CD8-positive, alpha-beta memory T cell (primary cell): ENCODE measurements around the gene CAPN13. TPM values are rescaled to one million over a fixed set of nuclear protein-coding genes. Genes with fewer than 3 reads are reported as not detected.

Source experiments
- CTCF ChIA-PET: fragments of 350-600 bp; sonication (Branson Sonifier 250); formaldehyde crosslinking; loops from one replicate; lab custom pipeline; 2021; ENCODE audit warnings: antibody characterized with exemption; lab: Charles Lee
- POLR2A ChIA-PET: fragments of 350-600 bp; sonication (Branson Sonifier 250); formaldehyde crosslinking; loops from one replicate; lab custom pipeline; 2021; ENCODE audit warnings: antibody characterized with exemption; lab: Charles Lee
- DNase-seq, 5 donors: peaks; one replicate each; pipeline versions ENCODE4 v3.0.0 to v3.0.0-alpha.2; 2020 to 2022; ENCODE audit warnings: mixed read lengths in 1 of 5
- H3K27ac ChIP-seq: one replicate; pipeline ENCODE4 v1.7.0; 2013; ENCODE audit warnings: low read depth, mild to moderate bottlenecking, low read length, moderate library complexity
- H3K27me3 ChIP-seq: 2 replicates; pipeline ENCODE4 v1.7.0; 2013; ENCODE audit warnings: low read length, mild to moderate bottlenecking; ENCODE audit not compliant: insufficient read depth, poor library complexity, severe bottlenecking
- H3K36me3 ChIP-seq: 2 replicates; pipeline ENCODE4 v1.7.0; 2013; ENCODE audit warnings: mild to moderate bottlenecking, low read length, moderate library complexity; ENCODE audit not compliant: insufficient read depth
- H3K4me1 ChIP-seq: 2 replicates; pipeline ENCODE4 v1.7.0; 2013; ENCODE audit warnings: mild to moderate bottlenecking, low read length, moderate library complexity; ENCODE audit not compliant: insufficient read depth
- H3K4me3 ChIP-seq: 2 replicates; pipeline ENCODE4 v1.7.0; 2013; ENCODE audit warnings: mild to moderate bottlenecking, low read length
- H3K9me3 ChIP-seq: 2 replicates; pipeline ENCODE4 v1.7.0; 2013; ENCODE audit warnings: mild to moderate bottlenecking, low read length
- H3K27ac Mint-ChIP-seq, 8 donors: one replicate each; pipeline ENCODE4 v1.8.0; 2020 to 2021; ENCODE audit warnings: mixed read lengths in 8 of 8, mild to moderate bottlenecking in 6 of 8, inconsistent platforms in 3 of 8, moderate library complexity in 3 of 8
- H3K27me3 Mint-ChIP-seq, 2 donors: one replicate each; pipeline ENCODE4 v1.8.0; 2020 to 2021; ENCODE audit warnings: mixed read lengths in 2 of 2, mild to moderate bottlenecking in 1 of 2, moderate library complexity in 1 of 2
- H3K36me3 Mint-ChIP-seq, 3 donors: one replicate each; pipeline ENCODE4 v1.8.0; 2020 to 2021; ENCODE audit warnings: mixed read lengths in 3 of 3, inconsistent platforms in 1 of 3, mild to moderate bottlenecking in 1 of 3
- H3K4me1 Mint-ChIP-seq, 3 donors: one replicate each; pipeline ENCODE4 v1.8.0; 2020 to 2021; ENCODE audit warnings: mixed read lengths in 3 of 3, inconsistent platforms in 1 of 3, mild to moderate bottlenecking in 1 of 3
- H3K4me3 Mint-ChIP-seq, 7 donors: one replicate each; pipeline ENCODE4 v1.8.0; 2020 to 2021; ENCODE audit warnings: mixed read lengths in 7 of 7, mild to moderate bottlenecking in 6 of 7, moderate library complexity in 4 of 7, inconsistent platforms in 2 of 7
- H3K9me3 Mint-ChIP-seq, 5 donors: one replicate each; pipeline ENCODE4 v1.8.0; 2020 to 2022; ENCODE audit warnings: mixed read lengths in 5 of 5, mild to moderate bottlenecking in 3 of 5, moderate library complexity in 2 of 5, inconsistent platforms in 1 of 5
- polyA plus RNA-seq: library from polyadenylated mRNA; unstranded; fragments of 300-500 nt; fragmentation: Illumina TruSeq; gene quantifications from one replicate; pipeline ENCODE4 v1.2.3, GENCODE V29; 2021
- total RNA-seq, 2 experiments: library from RNA; stranded (reverse); gene quantifications; one replicate each; pipeline ENCODE4 v1.2.3, GENCODE V29; 2021

The CAPN13 gene
- total and polyA plus RNA-seq, 3 experiments from 2014 or later = not detected

GRCh38 chr2:30772021-30772705 lies 35.1 kb downstream of the CAPN13 start:
- DNase-seq = no peak
- no peak overlapping the region for H3K27ac Mint-ChIP-seq
- peaks cover 4 to 5% (median 5%) of the 10 kb centered on the region in 3 donors for H3K4me1 Mint-ChIP-seq
- H3K9me3 ChIP-seq = no peaks in the 10 kb centered on the region
- no peaks in the 10 kb centered on the region for H3K4me1 ChIP-seq
- peaks cover 5 to 25% of the 10 kb centered on the region in 2 donors for H3K27me3 Mint-ChIP-seq
- H3K36me3 ChIP-seq = no peaks in the 10 kb centered on the region
- H3K9me3 Mint-ChIP-seq = no peaks in the 10 kb centered on the region
- no peak overlapping the region for H3K4me3 Mint-ChIP-seq
- no peak overlapping the region for H3K27ac ChIP-seq
- H3K27me3 ChIP-seq = no peaks in the 10 kb centered on the region
- no peaks in the 10 kb centered on the region for H3K36me3 Mint-ChIP-seq
- POLR2A ChIA-PET = no interaction called here
- no peak overlapping the region for H3K4me3 ChIP-seq
- CTCF ChIA-PET = no interaction called here

DNA sequence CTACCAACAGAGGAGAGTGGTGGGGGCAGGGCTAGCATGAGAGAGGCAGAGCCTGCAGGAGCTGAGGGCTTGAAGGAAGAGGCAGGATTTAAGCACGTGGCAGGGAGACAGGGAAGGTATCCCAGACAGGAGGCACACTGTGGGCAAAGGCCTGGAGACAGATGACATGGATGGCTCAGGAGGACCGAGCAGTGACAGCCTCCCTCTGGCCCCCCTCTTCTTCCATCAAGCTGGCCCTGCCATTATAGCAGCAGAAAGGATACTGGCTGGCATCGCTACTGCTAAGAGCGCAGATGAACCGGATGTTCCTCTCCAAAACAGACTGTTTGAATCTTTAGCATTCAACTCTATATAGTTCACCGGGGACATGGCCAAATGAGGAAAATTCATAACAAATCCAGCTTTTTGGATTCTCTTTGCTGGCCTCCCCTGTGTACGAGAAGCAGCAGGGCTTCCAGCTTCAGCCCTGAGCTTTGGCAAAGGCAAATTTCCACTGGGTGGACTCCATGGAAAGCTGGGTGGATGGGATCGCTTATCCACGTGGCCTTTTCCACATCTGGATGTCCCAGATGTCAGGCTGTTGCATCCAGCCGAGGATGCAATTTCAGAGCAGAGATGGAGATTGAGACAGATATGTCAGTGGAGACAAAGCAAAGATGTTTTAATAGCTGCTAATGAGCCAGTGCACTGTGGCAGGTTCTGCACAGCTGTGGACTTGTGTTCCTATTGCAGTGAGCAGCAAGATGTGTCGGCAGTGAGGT lies 36.2 kb downstream of the CAPN13 start:
- no peaks in the 10 kb centered on the region for H3K36me3 Mint-ChIP-seq
- H3K27me3 Mint-ChIP-seq = peaks cover 6 to 31% of the 10 kb centered on the region in 2 donors
- DNase-seq = no peak
- Histone ChIP-seq H3K4me3 (no peak overlapping the region), H3K9me3 (no peaks in the 10 kb centered on the region), H3K27me3 (no peaks in the 10 kb centered on the region), H3K27ac (no peak overlapping the region), H3K4me1 (no peaks in the 10 kb centered on the region), H3K36me3 (no peaks in the 10 kb centered on the region)
- H3K9me3 Mint-ChIP-seq = no peaks in the 10 kb centered on the region
- peak overlapping the region in 2 of 8 donors; percentile 17 to 32 for H3K27ac Mint-ChIP-seq
- ChIA-PET CTCF (no interaction called here), POLR2A (no interaction called here)
- peaks cover 5 to 6% (median 5%) of the 10 kb centered on the region in 3 donors for H3K4me1 Mint-ChIP-seq
- no peak overlapping the region for H3K4me3 Mint-ChIP-seq

DNA sequence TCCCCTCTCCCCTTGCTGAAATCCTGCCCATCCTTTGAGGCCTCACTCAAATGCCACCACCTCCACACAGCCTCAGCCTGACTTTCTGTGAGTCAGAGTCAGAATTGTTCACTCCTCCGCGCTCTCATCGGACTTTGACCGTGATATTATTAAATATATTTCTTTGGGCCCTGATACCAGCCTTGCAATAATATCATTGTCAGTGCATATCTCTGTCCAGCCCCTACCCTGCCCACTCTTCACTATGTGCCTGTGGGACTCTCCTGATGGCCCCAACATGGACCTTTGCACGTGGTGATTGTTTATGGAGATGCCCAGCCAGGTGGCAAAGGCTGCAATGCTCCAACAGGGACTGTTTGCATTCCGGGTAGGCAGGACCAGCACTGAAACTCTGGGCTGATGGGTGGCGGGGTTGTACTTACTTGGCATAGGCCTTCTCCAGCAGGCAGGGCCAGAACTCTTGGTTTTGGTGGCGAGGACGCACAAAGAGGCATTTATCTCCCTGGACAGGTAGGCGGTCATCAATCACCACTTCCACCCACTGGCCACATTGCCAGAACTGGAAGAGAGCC lies 37.3 kb downstream of the CAPN13 start:
- no peak for DNase-seq
- no peaks in the 10 kb centered on the region for H3K36me3 Mint-ChIP-seq
- H3K9me3 Mint-ChIP-seq = no peaks in the 10 kb centered on the region
- H3K4me3 Mint-ChIP-seq = no peak overlapping the region
- H3K4me1 Mint-ChIP-seq = peaks cover 0 to 2% (median 0%) of the 10 kb centered on the region in 3 donors
- ChIA-PET POLR2A (no interaction called here), CTCF (no interaction called here)
- H3K27ac Mint-ChIP-seq = no peak overlapping the region
- H3K4me3 ChIP-seq = no peak overlapping the region
- H3K27me3 ChIP-seq = no peaks in the 10 kb centered on the region
- no peaks in the 10 kb centered on the region for H3K36me3 ChIP-seq
- no peaks in the 10 kb centered on the region for H3K9me3 ChIP-seq
- H3K27ac ChIP-seq = no peak overlapping the region
- H3K27me3 Mint-ChIP-seq = peaks cover 6 to 32% of the 10 kb centered on the region in 2 donors
- H3K4me1 ChIP-seq = no peaks in the 10 kb centered on the region

DNA sequence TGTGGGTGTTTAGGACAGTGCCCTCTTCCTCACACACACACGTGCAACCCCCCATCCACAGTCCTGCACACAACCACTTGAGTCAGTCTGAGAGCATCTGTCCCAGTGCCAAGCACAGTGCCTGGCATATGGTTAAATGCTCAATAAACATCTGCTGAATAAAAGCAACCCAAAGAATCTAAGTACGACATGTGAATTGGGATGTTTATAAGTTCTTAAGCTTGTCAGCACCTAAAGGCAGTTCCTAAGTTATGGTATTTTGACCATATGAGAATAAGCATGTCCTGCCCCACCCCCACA lies 37.8 kb downstream of the CAPN13 start:
- Mint-ChIP-seq H3K4me3 (no peak overlapping the region), H3K27me3 (peaks cover 6 to 32% of the 10 kb centered on the region in 2 donors), H3K4me1 (peaks cover 0 to 2% (median 0%) of the 10 kb centered on the region in 3 donors), H3K9me3 (no peaks in the 10 kb centered on the region), H3K27ac (no peak overlapping the region), H3K36me3 (no peaks in the 10 kb centered on the region)
- Histone ChIP-seq H3K9me3 (no peaks in the 10 kb centered on the region), H3K36me3 (no peaks in the 10 kb centered on the region), H3K4me1 (no peaks in the 10 kb centered on the region), H3K27me3 (no peaks in the 10 kb centered on the region), H3K27ac (no peak overlapping the region), H3K4me3 (no peak overlapping the region)
- POLR2A ChIA-PET = no interaction called here
- no peak for DNase-seq
- CTCF ChIA-PET = no interaction called here

DNA sequence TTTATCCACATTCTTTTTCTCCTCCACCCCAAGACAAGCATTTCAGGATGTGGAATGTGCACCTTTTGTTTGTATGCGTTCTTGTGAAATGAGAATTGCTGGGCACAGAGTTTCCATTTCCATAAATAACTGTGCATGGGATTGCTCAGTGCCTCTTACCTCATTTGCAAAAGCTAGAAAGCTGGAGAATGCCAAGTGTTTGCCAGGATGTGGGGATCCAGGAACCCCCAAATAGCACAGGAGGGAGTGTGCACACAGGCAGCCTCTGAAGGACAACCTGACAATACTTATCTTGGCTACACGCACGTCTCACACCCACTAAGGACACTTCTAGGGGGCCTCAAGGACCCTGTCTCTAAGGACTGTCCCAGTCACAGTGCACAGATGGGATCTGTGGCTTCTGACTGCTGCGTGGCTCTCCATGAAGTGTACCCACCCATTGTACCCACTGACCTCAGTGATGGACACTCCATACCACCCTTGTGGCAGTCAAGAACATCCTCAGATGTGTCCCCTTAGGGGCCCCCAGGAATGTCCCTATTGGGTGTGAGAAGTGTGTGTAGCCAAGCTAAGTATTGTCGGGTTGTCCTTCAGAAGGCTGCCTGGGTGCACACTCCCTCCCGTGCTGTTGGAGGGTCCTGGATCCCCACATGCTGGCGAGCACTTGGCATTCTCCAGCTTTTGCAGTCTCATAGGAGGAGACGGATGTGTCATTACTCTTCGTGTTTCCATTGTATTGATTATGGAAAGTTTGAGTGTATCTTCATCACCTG lies 38.4 kb downstream of the CAPN13 start:
- H3K27me3 ChIP-seq = no peaks in the 10 kb centered on the region
- peaks cover 6 to 32% of the 10 kb centered on the region in 2 donors for H3K27me3 Mint-ChIP-seq
- H3K9me3 Mint-ChIP-seq = no peaks in the 10 kb centered on the region
- peaks cover 0 to 2% (median 0%) of the 10 kb centered on the region in 3 donors for H3K4me1 Mint-ChIP-seq
- no peaks in the 10 kb centered on the region for H3K36me3 Mint-ChIP-seq
- H3K9me3 ChIP-seq = no peaks in the 10 kb centered on the region
- H3K36me3 ChIP-seq = no peaks in the 10 kb centered on the region
- no peak overlapping the region for H3K27ac ChIP-seq
- no peak overlapping the region for H3K27ac Mint-ChIP-seq
- H3K4me1 ChIP-seq = no peaks in the 10 kb centered on the region
- DNase-seq = no peak
- no peak overlapping the region for H3K4me3 ChIP-seq
- ChIA-PET CTCF (no interaction called here), POLR2A (no interaction called here)
- no peak overlapping the region for H3K4me3 Mint-ChIP-seq

DNA sequence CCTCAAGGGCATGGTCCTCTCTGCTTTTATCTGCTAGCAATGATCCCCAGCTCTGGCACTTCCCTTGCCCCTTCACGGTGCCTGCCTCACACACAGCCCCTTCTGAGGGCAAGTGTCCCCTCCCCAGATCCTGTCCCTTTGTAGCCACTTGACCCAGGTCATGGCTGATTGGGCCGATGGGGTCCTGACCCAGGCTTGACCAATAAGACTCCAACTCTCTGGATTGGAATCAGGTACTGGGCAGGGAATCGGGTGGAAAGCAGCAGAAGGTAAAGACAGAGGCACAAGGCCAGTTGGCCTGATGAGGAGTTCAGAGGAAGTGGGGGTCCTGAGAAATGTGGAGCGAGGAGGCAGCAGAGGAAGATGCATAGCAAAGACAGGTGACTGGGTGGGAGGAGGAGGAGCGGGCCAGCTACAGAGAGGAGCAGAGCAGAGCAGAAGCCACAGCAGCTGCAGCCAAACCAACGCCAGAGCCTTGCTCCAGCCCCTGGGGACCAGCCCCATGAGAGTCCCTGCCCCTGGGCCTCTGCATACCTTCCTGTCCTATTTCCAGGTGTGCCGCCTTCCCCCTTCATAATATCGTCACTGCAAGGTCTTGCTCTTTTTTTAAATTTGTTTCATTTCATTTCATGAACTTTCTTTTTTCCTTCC lies 39.1 kb downstream of the CAPN13 start:
- Mint-ChIP-seq H3K4me3 (no peak overlapping the region), H3K36me3 (no peaks in the 10 kb centered on the region), H3K27me3 (peaks cover 6 to 32% of the 10 kb centered on the region in 2 donors), H3K4me1 (peaks cover 0 to 2% (median 0%) of the 10 kb centered on the region in 3 donors), H3K9me3 (no peaks in the 10 kb centered on the region), H3K27ac (no peak overlapping the region)
- DNase-seq = no peak
- no peak overlapping the region for H3K4me3 ChIP-seq
- ChIA-PET POLR2A (no interaction called here), CTCF (no interaction called here)
- H3K27me3 ChIP-seq = no peaks in the 10 kb centered on the region
- H3K27ac ChIP-seq = no peak overlapping the region
- no peaks in the 10 kb centered on the region for H3K36me3 ChIP-seq
- no peaks in the 10 kb centered on the region for H3K9me3 ChIP-seq
- H3K4me1 ChIP-seq = no peaks in the 10 kb centered on the region

- Mint-ChIP-seq H3K4me3 (no peak overlapping the region), H3K27me3 (peaks cover 2 to 29% of the 10 kb centered on the region in 2 donors), H3K27ac (no peak overlapping the region), H3K4me1 (peaks cover 0 to 2% (median 0%) of the 10 kb centered on the region in 3 donors), H3K36me3 (no peaks in the 10 kb centered on the region), H3K9me3 (no peaks in the 10 kb centered on the region)
- Histone ChIP-seq H3K9me3 (no peaks in the 10 kb centered on the region), H3K4me1 (no peaks in the 10 kb centered on the region), H3K36me3 (no peaks in the 10 kb centered on the region), H3K4me3 (no peak overlapping the region), H3K27me3 (no peaks in the 10 kb centered on the region), H3K27ac (no peak overlapping the region)
- POLR2A ChIA-PET = no interaction called here
- CTCF ChIA-PET = no interaction called here
- no peak for DNase-seq
These were observed 40.6 kb downstream of the CAPN13 start for GRCh38 chr2:30766666-30767065.
